H1 (cell line): ENCODE results near the gene KCNH5. TPM values are rescaled to one million over a fixed set of nuclear protein-coding genes. Genes with fewer than 3 reads are reported as not detected.

Experiments used
- CTCF ChIA-PET: fragments of 300-600 bp; sonication (Branson Sonifier 250); formaldehyde crosslinking; loops from one replicate; lab custom pipeline; 2021; ENCODE audit not compliant: partially characterized antibody; lab: Charles Lee
- POLR2A ChIA-PET: fragments of 300-600 bp; sonication (Branson Sonifier 250); formaldehyde crosslinking; loops from one replicate; lab custom pipeline; 2021; ENCODE audit warnings: inconsistent platforms; ENCODE audit not compliant: partially characterized antibody; lab: Charles Lee
- DNase-seq, 2 experiments: peaks; one replicate each; pipeline versions ENCODE4 v3.0.0 to v3.0.0-alpha.2; 2010 to 2022; ENCODE audit warnings: low spot score in 2 of 2, low read depth in 1 of 2, mixed read lengths in 1 of 2
- FAIRE-seq: peaks from 2 replicates; lab custom pipeline; 2011; peaks lifted over from hg19 to GRCh38; lab: Jason Lieb, UNC
- H2AFZ ChIP-seq: 2 replicates; pipeline ENCODE4 v1.8.1; 2012; ENCODE audit warnings: low read length, inconsistent platforms
- H2AK5ac ChIP-seq: 2 replicates; pipeline ENCODE4 v1.6.1; 2013; ENCODE audit warnings: low read depth, low read length
- H2BK120ac ChIP-seq: replicated peaks from 2 replicates; pipeline ENCODE3; 2013; ENCODE audit warnings: low read depth, low read length, inconsistent platforms
- H2BK12ac ChIP-seq: 2 replicates; pipeline ENCODE4 v1.6.1; 2013; ENCODE audit warnings: low read depth, low read length
- H2BK15ac ChIP-seq: 2 replicates; pipeline ENCODE4 v1.6.1; 2013; ENCODE audit warnings: low read length
- H2BK20ac ChIP-seq: 2 replicates; pipeline ENCODE4 v1.6.1; 2013; ENCODE audit warnings: low read length
- H2BK5ac ChIP-seq: 2 replicates; pipeline ENCODE4 v1.6.1; 2013; ENCODE audit warnings: low read depth, low read length
- H3K14ac ChIP-seq: 2 replicates; pipeline ENCODE4 v1.6.1; 2013; ENCODE audit warnings: inconsistent platforms; ENCODE audit not compliant: insufficient read length
- H3K18ac ChIP-seq: 2 replicates; pipeline ENCODE4 v1.6.1; 2013; ENCODE audit warnings: low read length; ENCODE audit errors: extremely low read depth
- H3K23ac ChIP-seq: 2 replicates; pipeline ENCODE4 v1.6.1; 2013; ENCODE audit warnings: inconsistent platforms; ENCODE audit not compliant: insufficient read length
- H3K23me2 ChIP-seq: 2 replicates; pipeline ENCODE4 v1.6.1; 2013; ENCODE audit warnings: low read depth, low read length
- H3K27ac ChIP-seq: 2 replicates; pipeline ENCODE4 v1.6.1; 2011; ENCODE audit warnings: low read depth, low read length, inconsistent platforms
- H3K27me3 ChIP-seq, 4 experiments: replicated peaks in 1 of 4; 1 replicate in 1 of 4; 2 replicates in 3 of 4; pipeline versions ENCODE4 v1.6.1 to v1.8.1; 2011 to 2013; ENCODE audit warnings: low read length in 3 of 4, mild to moderate bottlenecking in 3 of 4, inconsistent platforms in 2 of 4, mixed read lengths in 2 of 4, moderate library complexity in 1 of 4; ENCODE audit not compliant: control insufficient read depth in 3 of 4, insufficient read depth in 3 of 4; ENCODE audit errors: extremely low read depth in 1 of 4
- H3K36me3 ChIP-seq, 4 experiments: 2 replicates each; pipeline versions ENCODE4 v1.6.1 to v1.8.1; 2011 to 2013; ENCODE audit warnings: mild to moderate bottlenecking in 4 of 4, low read length in 3 of 4, moderate library complexity in 2 of 4, control low read depth in 1 of 4, inconsistent platforms in 1 of 4; ENCODE audit not compliant: insufficient read depth in 4 of 4, control insufficient read depth in 2 of 4
- H3K4ac ChIP-seq: replicated peaks from 2 replicates; pipeline ENCODE3; 2013; ENCODE audit warnings: low read length, low read depth, mixed read lengths, inconsistent platforms; ENCODE audit not compliant: insufficient read length
- H3K4me1 ChIP-seq, 4 experiments: replicated peaks in 1 of 4; 1 replicate in 1 of 4; 2 replicates in 3 of 4; pipeline versions ENCODE4 v1.6.1 to v1.8.1; 2011 to 2013; ENCODE audit warnings: low read length in 3 of 4, inconsistent platforms in 2 of 4, mixed read lengths in 1 of 4; ENCODE audit not compliant: insufficient read depth in 4 of 4, control insufficient read depth in 3 of 4
- H3K4me2 ChIP-seq, 2 experiments: 2 replicates each; pipeline versions ENCODE4 v1.6.1 to v1.8.1; 2011 to 2013; ENCODE audit warnings: low read depth in 2 of 2, low read length in 2 of 2, control low read depth in 1 of 2, inconsistent platforms in 1 of 2, mild to moderate bottlenecking in 1 of 2; ENCODE audit not compliant: insufficient read depth in 1 of 2
- H3K4me3 ChIP-seq, 4 experiments: fragments of 200-600, 300-600 bp in 1 of 4; sonication (generic), shearing (Covaris generic), sonication (Bioruptor Twin) in 1 of 4; 2 replicates each; pipeline versions ENCODE4 v1.5.1 to v1.8.1; 2011 to 2016; ENCODE audit warnings: low read length in 4 of 4, low read depth in 3 of 4, control low read depth in 2 of 4, inconsistent platforms in 2 of 4, mild to moderate bottlenecking in 2 of 4, mixed read lengths in 1 of 4, moderate library complexity in 1 of 4; ENCODE audit not compliant: insufficient read depth in 2 of 4; ENCODE audit errors: extremely low read depth in 1 of 4
- H3K56ac ChIP-seq: replicated peaks from 2 replicates; pipeline ENCODE3; 2013; ENCODE audit warnings: low read depth, mild to moderate bottlenecking, mixed read lengths, low read length, inconsistent platforms; ENCODE audit not compliant: insufficient read length
- H3K79me1 ChIP-seq: 2 replicates; pipeline ENCODE4 v1.6.1; 2013; ENCODE audit warnings: low read depth, low read length, control low read depth
- H3K79me2 ChIP-seq, 2 experiments: 2 replicates each; pipeline versions ENCODE4 v1.6.1 to v1.8.1; 2012 to 2013; ENCODE audit warnings: low read length in 2 of 2, mild to moderate bottlenecking in 2 of 2, inconsistent platforms in 1 of 2; ENCODE audit not compliant: insufficient read depth in 2 of 2, control insufficient read depth in 1 of 2
- H3K9ac ChIP-seq, 4 experiments: replicated peaks in 1 of 4; 1 replicate in 1 of 4; 2 replicates in 3 of 4; pipeline versions ENCODE4 v1.6.1 to v1.8.1; 2011 to 2013; ENCODE audit warnings: low read depth in 3 of 4, low read length in 3 of 4, control low read depth in 2 of 4, mild to moderate bottlenecking in 2 of 4, moderate library complexity in 2 of 4, inconsistent platforms in 1 of 4; ENCODE audit errors: extremely low read depth in 1 of 4
- H3K9me3 ChIP-seq, 2 experiments: 2 replicates each; pipeline versions ENCODE4 v1.6.1 to v1.8.1; 2012 to 2013; ENCODE audit warnings: mild to moderate bottlenecking in 2 of 2, moderate library complexity in 2 of 2, control low read depth in 1 of 2, inconsistent platforms in 1 of 2, low read depth in 1 of 2, low read length in 1 of 2, mixed read lengths in 1 of 2; ENCODE audit not compliant: insufficient read depth in 2 of 2
- H4K20me1 ChIP-seq, 2 experiments: replicated peaks in 1 of 2; 2 replicates each; pipeline versions ENCODE3 to v1.8.1; 2011 to 2013; ENCODE audit warnings: inconsistent platforms in 2 of 2, low read length in 2 of 2, mild to moderate bottlenecking in 1 of 2; ENCODE audit not compliant: insufficient read depth in 2 of 2, control insufficient read depth in 1 of 2
- H4K5ac ChIP-seq: 2 replicates; pipeline ENCODE4 v1.6.1; 2013; ENCODE audit warnings: low read length, low read depth, mixed read lengths, inconsistent platforms; ENCODE audit not compliant: insufficient read length
- H4K8ac ChIP-seq: 2 replicates; pipeline ENCODE4 v1.8.0; 2013; ENCODE audit warnings: mild to moderate bottlenecking, moderate library complexity, low read length, inconsistent platforms; ENCODE audit not compliant: insufficient read depth; ENCODE audit errors: extremely low read depth
- H4K91ac ChIP-seq: replicated peaks from 2 replicates; pipeline ENCODE3; 2013; ENCODE audit warnings: low read length, mixed read lengths, inconsistent platforms; ENCODE audit not compliant: insufficient read length
- RAD21 ChIP-seq, 2 experiments: IDR thresholded peaks in 1 of 2; conservative IDR thresholded peaks in 1 of 2; 2 replicates each; pipeline ENCODE4 v1.6.1; 2011; ENCODE audit warnings: low read depth in 2 of 2, low read length in 2 of 2, improper control_type of control experiment in 1 of 2, inconsistent platforms in 1 of 2, mild to moderate bottlenecking in 1 of 2, moderate library complexity in 1 of 2
- RNF2 ChIP-seq: fragments of 200-900, 300-1000 bp; sonication (generic); IDR thresholded peaks from 2 replicates; pipeline ENCODE4 v1.7.1; 2016; ENCODE audit warnings: borderline replicate concordance, low read depth, mild to moderate bottlenecking, antibody characterized with exemption, low read length; ENCODE audit not compliant: poor library complexity, severe bottlenecking; ENCODE audit errors: missing control alignments
- WGBS, 2 experiments: shearing (Covaris generic) in 1 of 2; methylation state at CpG; one replicate each; pipeline versions ENCODE4 v1.1.6 to v1.1.7; 2013 to 2015; ENCODE audit warnings: low lambda C conversion rate in 2 of 2, mixed read lengths in 2 of 2, inconsistent platforms in 1 of 2, low coverage in 1 of 2, missing lambda C conversion rate in 1 of 2; ENCODE audit not compliant: insufficient replicate concordance in 2 of 2, insufficient coverage in 1 of 2, insufficient read length in 1 of 2; ENCODE audit errors: extremely low coverage in 1 of 2, missing lambda C conversion rate in 1 of 2; 5-methylcytosine and 5-hydroxymethylcytosine counted together
- polyA plus RNA-seq, 7 experiments: library from polyadenylated mRNA; depleted of rRNA in 3 of 7; stranded (reverse) in 5 of 7; unstranded in 2 of 7; fragments of >200 nt in 5 of 7; fragments of 200-250 nt in 2 of 7; gene quantifications; 1 replicate in 5 of 7; 2 replicates in 1 of 7; 4 replicates in 1 of 7; pipeline versions ENCODE4 v1.2.1 to v1.2.3, GENCODE V29; 2011 to 2013; ENCODE audit warnings: missing spikeins in 2 of 7, mixed read lengths in 2 of 7
- total RNA-seq: library from RNA; stranded (reverse); fragmentation: NEBNext Ultra II Directional; extraction: Animal tissue kit (Norgen Biotek cat#: 25700); gene quantifications from 2 replicates; pipeline ENCODE4 v1.2.1, GENCODE V29; 2021
- TF ChIP-seq, protein P1 (sequence below), 3 experiments: IDR thresholded peaks; 1 replicate in 2 of 3; 2 replicates in 1 of 3; pipeline versions ENCODE4 v1.5.1 to v1.6.1; 2011; ENCODE audit warnings: low read length in 3 of 3, mild to moderate bottlenecking in 3 of 3, inconsistent platforms in 2 of 3, low read depth in 1 of 3, moderate library complexity in 1 of 3; ENCODE audit not compliant: insufficient read depth in 1 of 3; ENCODE audit errors: control extremely low read depth in 1 of 3

KCNH5 gene
- total and polyA plus RNA-seq, 2 of the 8 experiments (the other 6 are each of a cell fraction or from before 2014, with no cell fraction given) = 0.24 to 0.50 TPM

DNA sequence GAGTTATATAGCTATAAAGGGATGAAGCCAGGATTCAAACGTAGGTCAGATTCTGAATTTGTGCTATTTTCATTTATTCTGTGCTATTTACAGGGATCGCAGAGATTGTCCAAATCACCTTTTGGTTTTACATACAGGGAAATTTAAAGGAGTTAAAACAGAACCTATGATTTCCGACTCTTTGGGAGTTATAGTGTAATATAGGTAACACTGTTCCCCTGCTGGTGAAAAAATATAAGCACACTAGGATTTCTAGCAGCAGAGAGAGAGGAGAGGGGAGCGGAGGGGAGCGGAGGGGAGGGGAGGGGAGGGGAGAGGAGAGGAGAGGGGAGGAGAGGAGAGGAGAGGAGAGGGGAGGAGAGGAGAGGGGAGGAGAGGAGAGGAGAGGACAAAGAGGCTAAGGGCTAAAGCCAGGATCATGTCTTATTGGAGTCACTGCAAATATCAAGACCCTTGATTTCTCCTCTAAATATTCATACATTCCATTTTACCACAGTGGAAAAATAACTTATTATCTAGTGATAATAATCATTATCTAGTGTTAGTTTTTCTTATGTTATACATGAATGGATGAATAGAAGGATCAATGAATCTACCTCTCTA lies 46.2 kb upstream of the KCNH5 start:
- H4K20me1 ChIP-seq = no peaks in the 10 kb centered on the region
- H2BK20ac ChIP-seq = no peak overlapping the region
- no peak overlapping the region for H3K56ac ChIP-seq
- FAIRE-seq = no peak
- ChIA-PET CTCF (interaction anchor here (0.7 to 1.1 kb wide), 10 partner anchors 9 to 931 kb away, joined by 3 to 8 read pairs (median 3); no protein-coding TSS in a partner anchor), POLR2A (no interaction called here)
- DNase-seq = no peak
- no peak overlapping the region for H3K14ac ChIP-seq
- 84% methylated on average over 3 of the region's 5 CpGs; no CpG with 5 or more reads in 1 of the 2 experiments for WGBS, 2 experiments
- H3K9me3 ChIP-seq = no peaks in the 10 kb centered on the region
- no peak overlapping the region for H4K91ac ChIP-seq
- H3K4me1 ChIP-seq = no peaks in the 10 kb centered on the region
- no peak overlapping the region for H2BK120ac ChIP-seq
- no peak overlapping the region for H3K4me2 ChIP-seq
- no peak overlapping the region for H3K4me3 ChIP-seq
- no peak overlapping the region for H4K5ac ChIP-seq
- no peaks in the 10 kb centered on the region for H3K79me2 ChIP-seq
- no peak overlapping the region for H2AFZ ChIP-seq
- H2BK5ac ChIP-seq = no peak overlapping the region
- no peak overlapping the region for H3K18ac ChIP-seq
- H3K4ac ChIP-seq = no peak overlapping the region
- no peak overlapping the region for H2AK5ac ChIP-seq
- H3K23ac ChIP-seq = no peak overlapping the region
- TF ChIP-seq RAD21 (IDR thresholded peaks at IDR 0.05 in 1 of 2, conservative IDR thresholded peaks at IDR 0.05 in 1 of 2; ENCODE audit: low read depth in 2 of 2, low read length in 2 of 2) = 0 out of 4 replicates have a peak, but pooled peaks of 1 of the 2 experiments have one; percentile 6
- TF ChIP-seq, protein P1, sequence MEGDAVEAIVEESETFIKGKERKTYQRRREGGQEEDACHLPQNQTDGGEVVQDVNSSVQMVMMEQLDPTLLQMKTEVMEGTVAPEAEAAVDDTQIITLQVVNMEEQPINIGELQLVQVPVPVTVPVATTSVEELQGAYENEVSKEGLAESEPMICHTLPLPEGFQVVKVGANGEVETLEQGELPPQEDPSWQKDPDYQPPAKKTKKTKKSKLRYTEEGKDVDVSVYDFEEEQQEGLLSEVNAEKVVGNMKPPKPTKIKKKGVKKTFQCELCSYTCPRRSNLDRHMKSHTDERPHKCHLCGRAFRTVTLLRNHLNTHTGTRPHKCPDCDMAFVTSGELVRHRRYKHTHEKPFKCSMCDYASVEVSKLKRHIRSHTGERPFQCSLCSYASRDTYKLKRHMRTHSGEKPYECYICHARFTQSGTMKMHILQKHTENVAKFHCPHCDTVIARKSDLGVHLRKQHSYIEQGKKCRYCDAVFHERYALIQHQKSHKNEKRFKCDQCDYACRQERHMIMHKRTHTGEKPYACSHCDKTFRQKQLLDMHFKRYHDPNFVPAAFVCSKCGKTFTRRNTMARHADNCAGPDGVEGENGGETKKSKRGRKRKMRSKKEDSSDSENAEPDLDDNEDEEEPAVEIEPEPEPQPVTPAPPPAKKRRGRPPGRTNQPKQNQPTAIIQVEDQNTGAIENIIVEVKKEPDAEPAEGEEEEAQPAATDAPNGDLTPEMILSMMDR (IDR thresholded peaks at IDR 0.05; ENCODE audit: control extremely low read depth in 1 of 3, insufficient read depth in 1 of 3, low read depth in 1 of 3, low read length in 3 of 3) = peak in 1 of 3 experiments; percentile 23; a peak in 2 of 4 replicates
- TF ChIP-seq RNF2 = no peak
- H2BK15ac ChIP-seq = no peak overlapping the region
- H3K27me3 ChIP-seq = no peaks in the 10 kb centered on the region
- no peak overlapping the region for H3K9ac ChIP-seq
- no peak overlapping the region for H3K27ac ChIP-seq
- H3K79me1 ChIP-seq = no peaks in the 10 kb centered on the region
- no peak overlapping the region for H2BK12ac ChIP-seq
- H3K36me3 ChIP-seq = no peaks in the 10 kb centered on the region
- H4K8ac ChIP-seq = no peak overlapping the region
- H3K23me2 ChIP-seq = no peaks in the 10 kb centered on the region
